Astrocyte (in vitro differentiated cells and primary cell): ENCODE results near the gene MRNIP.

ENCODE experiments used
- CTCF ChIP-seq: IDR thresholded peaks from 2 replicates; pipeline ENCODE4 v1.5.1; 2011; ENCODE audit warnings: low read depth, mild to moderate bottlenecking, inconsistent platforms, low read length, moderate library complexity; ENCODE audit not compliant: insufficient read depth
- EZH2 ChIP-seq: IDR thresholded peaks from 2 replicates; pipeline ENCODE4 v1.6.1; 2012; ENCODE audit warnings: mild to moderate bottlenecking, low read length, inconsistent platforms; ENCODE audit not compliant: insufficient read depth

- TF ChIP-seq CTCF, result no peak
- no peak for TF ChIP-seq EZH2
Measured at GRCh38 chr5:179869101-179869500, 10.5 kb upstream of the MRNIP start.
